Measurements from ENCODE around the gene NKAIN2.
A peak's percentile ranks its signal among the peaks of the same experiment; 100 is the strongest.
"Not testable (repeated sequence)": the region's sequence is repeated elsewhere in the genome, so short reads cannot be mapped to it uniquely, and the experiment has no call there.

The NKAIN2 gene

GRCh38 chr6:123913863-123914262, 110.2 kb downstream of the NKAIN2 start:
- H2AFZ ChIP-seq (ENCODE audit: low read length), result peak overlapping the region; percentile 0
- no peaks in the 10 kb centered on the region for H3K79me1 ChIP-seq (ENCODE audit: low read depth, low read length)
- H3K9me3 ChIP-seq (replicated peaks in 1 of 2; ENCODE audit: control insufficient read depth in 2 of 2, insufficient read depth in 1 of 2, low read depth in 1 of 2, low read length in 2 of 2), result no peaks in the 10 kb centered on the region
- H3K18ac ChIP-seq (ENCODE audit: low read length), result no peak overlapping the region
- H2BK15ac ChIP-seq (ENCODE audit: low read length), result no peak overlapping the region
- H2AK5ac ChIP-seq (ENCODE audit: low read depth, low read length), result no peak overlapping the region
- H4K91ac ChIP-seq (ENCODE audit: low read depth, low read length, poor library complexity), result no peak overlapping the region
- no CpG with 5 or more reads among the region's 1 CpG for WGBS, 2 donors (ENCODE audit: extremely low coverage in 2 of 2, insufficient read length in 2 of 2, insufficient replicate concordance in 1 of 2)
- H3K14ac ChIP-seq (ENCODE audit: low read length), result no peak overlapping the region
- H3K4ac ChIP-seq (ENCODE audit: low read length), result no peak overlapping the region
- H2BK5ac ChIP-seq (ENCODE audit: low read length), result no peak overlapping the region
- no peak overlapping the region for H2BK12ac ChIP-seq (ENCODE audit: low read length)
- no peak overlapping the region for H3K23ac ChIP-seq (ENCODE audit: low read depth, low read length, poor library complexity)
- no peak overlapping the region for H3K4me3 ChIP-seq (ENCODE audit: low read length in 2 of 2)
- no peaks in the 10 kb centered on the region for H3K27me3 ChIP-seq (ENCODE audit: control insufficient read depth in 3 of 3, insufficient read depth in 3 of 3, low read depth in 1 of 3, low read length in 3 of 3)
- no peak overlapping the region for H4K8ac ChIP-seq (ENCODE audit: low read depth, low read length)
- no peak overlapping the region for H2BK120ac ChIP-seq (ENCODE audit: low read depth, low read length)
- DNase-seq (ENCODE audit: low spot score), result no peak
- H3K4me1 ChIP-seq (ENCODE audit: control insufficient read depth in 2 of 2, insufficient read depth in 1 of 2, low read depth in 1 of 2, low read length in 2 of 2), result no peaks in the 10 kb centered on the region
- H3K36me3 ChIP-seq (replicated peaks in 1 of 2; ENCODE audit: control insufficient read depth in 2 of 2, insufficient read depth in 2 of 2, low read length in 2 of 2), result no peaks in the 10 kb centered on the region
- H3K9ac ChIP-seq (ENCODE audit: low read depth, low read length, poor library complexity), result no peak overlapping the region
- no peak overlapping the region for H3K4me2 ChIP-seq (ENCODE audit: insufficient read depth, low read length, poor library complexity, severe bottlenecking)
- H3K27ac ChIP-seq (replicated peaks; ENCODE audit: low read length), result no peak overlapping the region

DNA sequence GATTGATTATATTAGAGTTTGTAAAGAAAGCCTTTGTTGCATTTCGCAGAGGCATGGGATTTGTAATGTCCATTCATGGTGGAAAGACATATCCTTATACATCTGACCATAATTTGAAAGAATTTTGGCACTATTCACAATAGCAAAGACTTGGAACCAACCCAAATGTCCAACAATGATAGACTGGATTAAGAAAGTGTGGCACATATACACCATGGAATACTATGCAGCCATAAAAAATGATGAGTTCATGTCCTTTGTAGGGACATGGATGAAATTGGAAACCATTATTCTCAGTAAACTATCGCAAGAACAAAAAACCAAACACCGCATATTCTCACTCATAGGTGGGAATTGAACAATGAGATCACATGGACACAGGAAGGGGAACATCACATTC, 119.7 kb downstream of the NKAIN2 start:
- H3K27me3 ChIP-seq (ENCODE audit: control insufficient read depth in 3 of 3, insufficient read depth in 3 of 3, low read depth in 1 of 3, low read length in 3 of 3); H2BK5ac ChIP-seq (ENCODE audit: low read length); H3K27ac ChIP-seq (replicated peaks; ENCODE audit: low read length); H3K9me3 ChIP-seq (replicated peaks in 1 of 2; ENCODE audit: control insufficient read depth in 2 of 2, insufficient read depth in 1 of 2, low read depth in 1 of 2, low read length in 2 of 2); H2AFZ ChIP-seq (ENCODE audit: low read length); H2BK15ac ChIP-seq (ENCODE audit: low read length); H3K4me1 ChIP-seq (ENCODE audit: control insufficient read depth in 2 of 2, insufficient read depth in 1 of 2, low read depth in 1 of 2, low read length in 2 of 2); DNase-seq (ENCODE audit: low spot score); H3K9ac ChIP-seq (ENCODE audit: low read depth, low read length, poor library complexity); H4K8ac ChIP-seq (ENCODE audit: low read depth, low read length); H3K23ac ChIP-seq (ENCODE audit: low read depth, low read length, poor library complexity); H4K91ac ChIP-seq (ENCODE audit: low read depth, low read length, poor library complexity); H3K79me1 ChIP-seq (ENCODE audit: low read depth, low read length); H3K4ac ChIP-seq (ENCODE audit: low read length); H3K18ac ChIP-seq (ENCODE audit: low read length); H3K4me3 ChIP-seq (ENCODE audit: low read length in 2 of 2); H2BK12ac ChIP-seq (ENCODE audit: low read length); H3K36me3 ChIP-seq (replicated peaks in 1 of 2; ENCODE audit: control insufficient read depth in 2 of 2, insufficient read depth in 2 of 2, low read length in 2 of 2); H3K14ac ChIP-seq (ENCODE audit: low read length); H3K4me2 ChIP-seq (ENCODE audit: insufficient read depth, low read length, poor library complexity, severe bottlenecking); H2AK5ac ChIP-seq (ENCODE audit: low read depth, low read length); H2BK120ac ChIP-seq (ENCODE audit: low read depth, low read length): not testable (repeated sequence)
- WGBS, 2 donors (ENCODE audit: extremely low coverage in 2 of 2, insufficient read length in 2 of 2, insufficient replicate concordance in 1 of 2), result no CpG with 5 or more reads among the region's 3 CpGs

- H4K91ac ChIP-seq (ENCODE audit: low read depth, low read length, poor library complexity), result no peak overlapping the region
- H3K4ac ChIP-seq (ENCODE audit: low read length), result no peak overlapping the region
- H3K79me1 ChIP-seq (ENCODE audit: low read depth, low read length), result no peaks in the 10 kb centered on the region
- H3K4me2 ChIP-seq (ENCODE audit: insufficient read depth, low read length, poor library complexity, severe bottlenecking), result no peak overlapping the region
- no peak overlapping the region for H3K18ac ChIP-seq (ENCODE audit: low read length)
- no peak overlapping the region for H4K8ac ChIP-seq (ENCODE audit: low read depth, low read length)
- no peak overlapping the region for H2BK15ac ChIP-seq (ENCODE audit: low read length)
- H3K9me3 ChIP-seq (replicated peaks in 1 of 2; ENCODE audit: control insufficient read depth in 2 of 2, insufficient read depth in 1 of 2, low read depth in 1 of 2, low read length in 2 of 2), result no peaks in the 10 kb centered on the region
- H3K36me3 ChIP-seq (replicated peaks in 1 of 2; ENCODE audit: control insufficient read depth in 2 of 2, insufficient read depth in 2 of 2, low read length in 2 of 2), result no peaks in the 10 kb centered on the region
- no peak for DNase-seq (ENCODE audit: low spot score)
- H2BK12ac ChIP-seq (ENCODE audit: low read length), result no peak overlapping the region
- H3K9ac ChIP-seq (ENCODE audit: low read depth, low read length, poor library complexity), result no peak overlapping the region
- H3K23ac ChIP-seq (ENCODE audit: low read depth, low read length, poor library complexity), result no peak overlapping the region
- no peak overlapping the region for H3K14ac ChIP-seq (ENCODE audit: low read length)
- H3K4me1 ChIP-seq (ENCODE audit: control insufficient read depth in 2 of 2, insufficient read depth in 1 of 2, low read depth in 1 of 2, low read length in 2 of 2), result peaks cover 0 to 4% of the 10 kb centered on the region in 2 donors
- no peak overlapping the region for H2BK5ac ChIP-seq (ENCODE audit: low read length)
- no peak overlapping the region for H3K4me3 ChIP-seq (ENCODE audit: low read length in 2 of 2)
- peak overlapping the region; percentile 6 for H2AFZ ChIP-seq (ENCODE audit: low read length)
- H3K27me3 ChIP-seq (ENCODE audit: control insufficient read depth in 3 of 3, insufficient read depth in 3 of 3, low read depth in 1 of 3, low read length in 3 of 3), result no peaks in the 10 kb centered on the region
- H2AK5ac ChIP-seq (ENCODE audit: low read depth, low read length), result no peak overlapping the region
- WGBS, 2 donors (ENCODE audit: extremely low coverage in 2 of 2, insufficient read length in 2 of 2, insufficient replicate concordance in 1 of 2), result no CpG with 5 or more reads among the region's 1 CpG
- no peak overlapping the region for H2BK120ac ChIP-seq (ENCODE audit: low read depth, low read length)
- no peak overlapping the region for H3K27ac ChIP-seq (replicated peaks; ENCODE audit: low read length)
Observed at GRCh38 chr6:123925350-123925749, 121.7 kb downstream of the NKAIN2 start.

GRCh38 chr6:123925842-123926399, 122.3 kb downstream of the NKAIN2 start:
- no CpG with 5 or more reads among the region's 1 CpG for WGBS, 2 donors (ENCODE audit: extremely low coverage in 2 of 2, insufficient read length in 2 of 2, insufficient replicate concordance in 1 of 2)
- Histone ChIP-seq H3K79me1 (ENCODE audit: low read depth, low read length) (no peaks in the 10 kb centered on the region), H2BK12ac (ENCODE audit: low read length) (no peak overlapping the region), H3K27ac (replicated peaks; ENCODE audit: low read length) (no peak overlapping the region), H2BK15ac (ENCODE audit: low read length) (no peak overlapping the region), H4K8ac (ENCODE audit: low read depth, low read length) (no peak overlapping the region), H3K23ac (ENCODE audit: low read depth, low read length, poor library complexity) (no peak overlapping the region), H3K36me3 (replicated peaks in 1 of 2; ENCODE audit: control insufficient read depth in 2 of 2, insufficient read depth in 2 of 2, low read length in 2 of 2) (no peaks in the 10 kb centered on the region), H3K9ac (ENCODE audit: low read depth, low read length, poor library complexity) (no peak overlapping the region), H3K4ac (ENCODE audit: low read length) (no peak overlapping the region), H3K9me3 (replicated peaks in 1 of 2; ENCODE audit: control insufficient read depth in 2 of 2, insufficient read depth in 1 of 2, low read depth in 1 of 2, low read length in 2 of 2) (no peaks in the 10 kb centered on the region), H4K91ac (ENCODE audit: low read depth, low read length, poor library complexity) (no peak overlapping the region), H3K4me1 (ENCODE audit: control insufficient read depth in 2 of 2, insufficient read depth in 1 of 2, low read depth in 1 of 2, low read length in 2 of 2) (peaks cover 0 to 4% of the 10 kb centered on the region in 2 donors), H3K4me3 (ENCODE audit: low read length in 2 of 2) (no peak overlapping the region), H3K4me2 (ENCODE audit: insufficient read depth, low read length, poor library complexity, severe bottlenecking) (no peak overlapping the region), H2BK5ac (ENCODE audit: low read length) (no peak overlapping the region), H2AFZ (ENCODE audit: low read length) (no peak overlapping the region), H2BK120ac (ENCODE audit: low read depth, low read length) (no peak overlapping the region), H2AK5ac (ENCODE audit: low read depth, low read length) (no peak overlapping the region), H3K14ac (ENCODE audit: low read length) (no peak overlapping the region), H3K18ac (ENCODE audit: low read length) (no peak overlapping the region), H3K27me3 (ENCODE audit: control insufficient read depth in 3 of 3, insufficient read depth in 3 of 3, low read depth in 1 of 3, low read length in 3 of 3) (no peaks in the 10 kb centered on the region)
- DNase-seq (ENCODE audit: low spot score), result no peak
